Lung (tissue), 12 donors: Measurements from ENCODE around the gene PDE4B. TPM values are rescaled to one million over a fixed set of nuclear protein-coding genes. Genes with fewer than 3 reads are reported as not detected.

ENCODE experiments used
- ATAC-seq: fragments of 200-7000 bp; cut with Tn5 transposase; one replicate; pipeline ENCODE4 v1.9.1; 2020; ENCODE audit warnings: moderate number of reproducible peaks; ENCODE audit not compliant: insufficient read depth, low FRiP score
- DNase-seq, 3 donors: peaks; one replicate each; pipeline ENCODE4 v3.0.0-alpha.2; 2013 to 2017
- H3K27ac ChIP-seq, 2 donors: one replicate each; pipeline ENCODE4 v1.5.1; 2013; ENCODE audit warnings: mild to moderate bottlenecking in 2 of 2, moderate library complexity in 2 of 2, control low read depth in 1 of 2, inconsistent platforms in 1 of 2, low read depth in 1 of 2, low read length in 1 of 2
- H3K27me3 ChIP-seq, 3 donors: one replicate each; pipeline ENCODE4 v1.5.1; 2013; ENCODE audit warnings: low read length in 2 of 3; ENCODE audit not compliant: control insufficient read depth in 3 of 3, insufficient read depth in 3 of 3
- H3K36me3 ChIP-seq, 4 donors: one replicate each; pipeline ENCODE4 v1.5.1; 2013; ENCODE audit warnings: low read length in 4 of 4, mild to moderate bottlenecking in 1 of 4, moderate library complexity in 1 of 4; ENCODE audit not compliant: control insufficient read depth in 4 of 4, insufficient read depth in 4 of 4
- H3K4me1 ChIP-seq, 5 donors: one replicate each; pipeline ENCODE4 v1.5.1; 2013; ENCODE audit warnings: low read length in 5 of 5, mild to moderate bottlenecking in 2 of 5, moderate library complexity in 1 of 5; ENCODE audit not compliant: control insufficient read depth in 5 of 5, insufficient read depth in 5 of 5
- H3K4me3 ChIP-seq: one replicate; pipeline ENCODE4 v1.5.1; 2013; ENCODE audit warnings: mild to moderate bottlenecking, control low read depth, moderate library complexity
- H3K9ac ChIP-seq, 2 donors: one replicate each; pipeline ENCODE4 v1.5.1; 2013; ENCODE audit warnings: low read length in 2 of 2, control low read depth in 1 of 2; ENCODE audit not compliant: insufficient read depth in 1 of 2
- H3K9me3 ChIP-seq, 4 donors: one replicate each; pipeline ENCODE4 v1.5.1; 2013; ENCODE audit warnings: low read length in 3 of 4, mild to moderate bottlenecking in 1 of 4, moderate library complexity in 1 of 4; ENCODE audit not compliant: control insufficient read depth in 4 of 4, insufficient read depth in 3 of 4
- WGBS, 2 donors: extraction: QIAGEN DNeasy Blood & Tissue Kit; methylation state at CpG; one replicate each; pipeline ENCODE4 v1.1.7; 2013; 5-methylcytosine and 5-hydroxymethylcytosine counted together
- polyA plus RNA-seq, 2 donors: library from polyadenylated mRNA; stranded (reverse); fragments of 200-250 nt; gene quantifications; one replicate each; pipeline ENCODE4 v1.2.1, GENCODE V29; 2013
- total RNA-seq, 2 donors: library from RNA; depleted of rRNA in 1 of 2; stranded (reverse); fragments of >200 nt in 1 of 2; gene quantifications; one replicate each; pipeline ENCODE4 v1.2.1, GENCODE V29; 2014 to 2021
- TF ChIP-seq, protein P1 (sequence below): IDR thresholded peaks from 2 replicates; pipeline ENCODE4 v1.5.1; 2012; ENCODE audit warnings: mild to moderate bottlenecking; ENCODE audit errors: control extremely low read depth, extremely low read depth
- donor health status: control.
- donor health status: control.
- donor health status: Bipolar disorder and iron deficiency.
- donor health status: healthy.
- donor health status: DM: yes; HTN: yes; CAD: no.

Gene PDE4B
- total and polyA plus RNA-seq, 4 donors: 4.0 to 96.2 (median 20.2) TPM

DNA sequence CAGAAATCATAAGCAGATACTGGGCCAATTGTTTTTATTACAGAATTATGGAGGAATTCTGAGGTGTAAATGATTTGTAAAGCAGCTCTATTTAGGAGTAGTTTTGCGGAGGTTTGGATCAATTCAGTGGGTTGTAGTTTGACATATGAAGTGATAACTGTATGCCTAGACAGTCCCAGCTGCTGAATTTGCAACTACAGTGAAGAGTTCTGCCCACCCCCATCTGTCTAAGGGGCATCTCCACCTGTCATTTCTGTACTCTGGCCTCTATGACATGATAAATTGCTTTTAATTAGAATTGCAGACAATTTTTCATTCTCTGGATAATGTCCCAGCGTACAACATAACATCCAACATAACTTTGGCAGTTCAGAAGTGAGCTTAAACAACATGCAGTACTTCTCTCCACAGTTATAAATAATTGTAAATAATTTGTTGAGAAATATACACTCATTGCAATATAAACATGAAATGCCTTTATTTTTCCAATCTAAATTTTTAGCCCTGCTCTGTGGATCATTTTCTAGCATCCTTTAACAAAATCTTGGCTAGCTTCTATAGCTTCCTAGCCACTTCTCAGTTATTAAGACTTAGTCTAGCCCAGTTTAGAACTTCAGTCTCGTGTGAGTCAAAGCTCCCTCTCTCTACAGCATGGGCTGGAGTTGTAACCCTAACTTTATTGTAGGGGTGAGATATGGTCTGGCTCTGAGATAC lies 52.3 kb downstream of the PDE4B start:
- Histone ChIP-seq H3K9me3 (peaks cover 0 to 7% (median 0%) of the 10 kb centered on the region in 4 donors), H3K27ac (no peak overlapping the region), H3K4me3 (no peak overlapping the region), H3K9ac (no peak overlapping the region), H3K36me3 (no peaks in the 10 kb centered on the region), H3K27me3 (peaks cover 0 to 3% (median 0%) of the 10 kb centered on the region in 3 donors), H3K4me1 (peaks cover 0 to 23% (median 2%) of the 10 kb centered on the region in 5 donors)
- 67 to 87% methylated on average over 3 of the region's 3 CpGs for WGBS, 2 donors
- ATAC-seq (peak; percentile 47), DNase-seq (peak; percentile 68 to 97 (median 94))
- TF ChIP-seq, protein P1, sequence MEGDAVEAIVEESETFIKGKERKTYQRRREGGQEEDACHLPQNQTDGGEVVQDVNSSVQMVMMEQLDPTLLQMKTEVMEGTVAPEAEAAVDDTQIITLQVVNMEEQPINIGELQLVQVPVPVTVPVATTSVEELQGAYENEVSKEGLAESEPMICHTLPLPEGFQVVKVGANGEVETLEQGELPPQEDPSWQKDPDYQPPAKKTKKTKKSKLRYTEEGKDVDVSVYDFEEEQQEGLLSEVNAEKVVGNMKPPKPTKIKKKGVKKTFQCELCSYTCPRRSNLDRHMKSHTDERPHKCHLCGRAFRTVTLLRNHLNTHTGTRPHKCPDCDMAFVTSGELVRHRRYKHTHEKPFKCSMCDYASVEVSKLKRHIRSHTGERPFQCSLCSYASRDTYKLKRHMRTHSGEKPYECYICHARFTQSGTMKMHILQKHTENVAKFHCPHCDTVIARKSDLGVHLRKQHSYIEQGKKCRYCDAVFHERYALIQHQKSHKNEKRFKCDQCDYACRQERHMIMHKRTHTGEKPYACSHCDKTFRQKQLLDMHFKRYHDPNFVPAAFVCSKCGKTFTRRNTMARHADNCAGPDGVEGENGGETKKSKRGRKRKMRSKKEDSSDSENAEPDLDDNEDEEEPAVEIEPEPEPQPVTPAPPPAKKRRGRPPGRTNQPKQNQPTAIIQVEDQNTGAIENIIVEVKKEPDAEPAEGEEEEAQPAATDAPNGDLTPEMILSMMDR: no peak

DNA sequence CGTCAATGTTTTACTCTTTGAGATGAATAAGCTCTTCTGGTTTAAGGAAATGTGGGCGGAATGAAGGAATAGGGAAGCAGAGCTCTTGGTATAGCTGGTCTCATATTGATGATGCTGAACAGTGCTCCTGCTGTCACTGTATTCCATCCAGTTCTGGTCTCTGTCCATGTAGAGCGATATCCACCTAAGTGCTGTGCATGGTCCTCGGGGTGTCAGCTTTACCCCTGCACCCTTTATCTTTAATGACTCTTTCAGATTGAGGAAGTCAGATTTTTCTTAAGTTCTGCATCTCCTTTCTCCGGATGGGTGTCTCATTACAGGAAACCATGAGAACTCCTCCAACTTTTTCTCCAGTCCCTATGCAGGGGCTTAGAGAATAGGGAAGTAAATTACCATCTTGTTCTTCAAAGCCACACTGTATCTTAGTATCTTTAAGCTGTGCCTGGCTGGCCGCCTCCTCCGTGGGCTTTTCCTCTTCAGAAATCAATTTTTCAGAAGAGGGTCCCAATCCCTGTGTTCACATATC lies 52.9 kb downstream of the PDE4B start:
- Histone ChIP-seq H3K9me3 (peaks cover 0 to 7% (median 0%) of the 10 kb centered on the region in 4 donors), H3K27ac (no peak overlapping the region), H3K9ac (no peak overlapping the region), H3K4me1 (peaks cover 0 to 23% (median 2%) of the 10 kb centered on the region in 5 donors), H3K4me3 (no peak overlapping the region), H3K36me3 (no peaks in the 10 kb centered on the region), H3K27me3 (peaks cover 0 to 3% (median 0%) of the 10 kb centered on the region in 3 donors)
- DNase-seq (no peak), ATAC-seq (no peak)
- TF ChIP-seq, protein P1: no peak
- 80% methylated on average over 7 of the region's 7 CpGs for WGBS, 2 donors

DNA sequence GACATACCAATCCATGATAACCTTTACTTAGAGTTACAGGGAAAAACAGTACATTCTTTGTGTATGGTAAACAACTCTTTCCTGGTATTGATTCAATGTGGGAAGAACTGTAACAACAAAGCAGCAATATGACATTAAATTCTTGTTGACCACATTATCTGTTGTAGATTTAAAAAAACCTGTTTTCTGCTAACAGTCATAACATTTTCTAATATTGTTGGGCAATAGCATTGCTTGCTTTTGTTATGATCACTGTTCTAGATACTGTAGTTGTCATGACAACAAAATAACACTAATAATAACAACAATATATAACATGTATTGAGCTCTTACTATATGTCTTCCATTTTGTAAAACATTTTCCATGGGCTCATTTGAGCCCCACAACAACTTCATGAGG lies 54.2 kb downstream of the PDE4B start:
- H3K9ac ChIP-seq: no peak overlapping the region
- H3K27ac ChIP-seq: no peak overlapping the region
- no peaks in the 10 kb centered on the region for H3K27me3 ChIP-seq
- TF ChIP-seq, protein P1: no peak
- peaks cover 0 to 7% (median 0%) of the 10 kb centered on the region in 4 donors for H3K9me3 ChIP-seq
- DNase-seq (peak in 2 of 3 donors; percentile 39 to 67), ATAC-seq (no peak)
- no peak overlapping the region for H3K4me3 ChIP-seq
- H3K4me1 ChIP-seq: peaks cover 0 to 23% (median 2%) of the 10 kb centered on the region in 5 donors
- no peaks in the 10 kb centered on the region for H3K36me3 ChIP-seq
